IPS DF 4.7 (cell line): ENCODE results near the gene GFRA3.
A peak's percentile ranks its signal among the peaks of the same experiment; 100 is the strongest.
"Not testable (repeated sequence)": the region's sequence is repeated elsewhere in the genome, so short reads cannot be mapped to it uniquely, and the experiment has no call there.

Source experiments
- DNase-seq: peaks from one replicate; pipeline ENCODE4 v3.0.0-alpha.2; 2013; ENCODE audit warnings: low spot score; ENCODE audit errors: extremely low read depth

GFRA3 gene, protein sequence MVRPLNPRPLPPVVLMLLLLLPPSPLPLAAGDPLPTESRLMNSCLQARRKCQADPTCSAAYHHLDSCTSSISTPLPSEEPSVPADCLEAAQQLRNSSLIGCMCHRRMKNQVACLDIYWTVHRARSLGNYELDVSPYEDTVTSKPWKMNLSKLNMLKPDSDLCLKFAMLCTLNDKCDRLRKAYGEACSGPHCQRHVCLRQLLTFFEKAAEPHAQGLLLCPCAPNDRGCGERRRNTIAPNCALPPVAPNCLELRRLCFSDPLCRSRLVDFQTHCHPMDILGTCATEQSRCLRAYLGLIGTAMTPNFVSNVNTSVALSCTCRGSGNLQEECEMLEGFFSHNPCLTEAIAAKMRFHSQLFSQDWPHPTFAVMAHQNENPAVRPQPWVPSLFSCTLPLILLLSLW

DNA sequence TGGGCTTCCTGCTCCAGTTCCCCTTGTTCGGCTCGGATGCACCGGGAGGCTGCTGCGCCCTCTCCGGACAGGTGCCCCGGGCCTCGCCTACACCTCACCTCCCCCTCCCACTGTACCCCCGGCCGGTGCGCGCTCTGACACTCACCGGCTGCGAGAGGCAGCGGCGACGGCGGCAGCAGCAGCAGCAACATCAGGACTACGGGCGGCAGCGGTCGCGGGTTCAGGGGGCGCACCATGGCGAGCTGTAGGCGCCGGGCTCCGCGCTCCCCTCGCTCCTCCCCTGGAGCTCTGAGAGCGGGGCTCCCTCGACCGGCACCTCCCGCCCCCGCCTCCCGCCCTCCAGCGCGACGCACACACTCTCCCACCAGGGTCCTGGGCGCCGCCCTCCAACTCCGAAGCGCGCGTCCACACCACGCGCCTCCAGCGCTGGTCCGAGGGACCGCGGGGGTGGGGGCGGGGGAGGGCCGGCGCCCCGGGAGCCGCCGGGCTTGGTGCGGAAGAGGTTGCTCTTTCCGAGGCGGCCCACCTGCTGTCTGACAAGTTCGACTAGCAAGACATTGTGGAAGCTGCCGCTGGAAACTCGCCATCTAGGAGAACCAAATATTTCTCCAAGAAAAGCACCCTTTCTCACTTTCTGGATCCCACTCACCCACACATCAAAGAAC lies at the start of gene GFRA3:
Gene GFRA3, minus strand, starts transcription at position 433 of the 665 bp plus-strand sequence. Its CDS starts 197 bp downstream, at position 236.
- no peak for DNase-seq

DNA sequence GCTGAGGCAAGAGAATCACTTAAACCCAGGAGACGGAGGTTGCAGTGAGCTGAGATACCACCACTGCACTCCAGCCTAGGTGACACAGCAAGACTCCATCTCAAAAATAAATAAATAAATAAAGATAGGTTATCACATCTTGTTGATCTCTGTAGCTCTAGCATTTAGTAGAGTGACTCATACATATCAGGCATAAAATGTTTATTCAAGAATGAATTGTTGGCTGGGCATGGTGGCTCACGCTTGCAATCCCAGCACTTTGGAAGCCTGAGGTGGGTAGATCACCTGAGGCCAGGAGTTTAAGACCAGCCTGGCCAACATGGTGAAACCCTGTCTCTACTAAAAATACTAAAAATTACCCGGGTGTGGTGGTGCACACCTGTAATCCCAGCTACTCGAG lies 43.8 kb upstream of the GFRA3 start:
- DNase-seq, result not testable (repeated sequence)

DNA sequence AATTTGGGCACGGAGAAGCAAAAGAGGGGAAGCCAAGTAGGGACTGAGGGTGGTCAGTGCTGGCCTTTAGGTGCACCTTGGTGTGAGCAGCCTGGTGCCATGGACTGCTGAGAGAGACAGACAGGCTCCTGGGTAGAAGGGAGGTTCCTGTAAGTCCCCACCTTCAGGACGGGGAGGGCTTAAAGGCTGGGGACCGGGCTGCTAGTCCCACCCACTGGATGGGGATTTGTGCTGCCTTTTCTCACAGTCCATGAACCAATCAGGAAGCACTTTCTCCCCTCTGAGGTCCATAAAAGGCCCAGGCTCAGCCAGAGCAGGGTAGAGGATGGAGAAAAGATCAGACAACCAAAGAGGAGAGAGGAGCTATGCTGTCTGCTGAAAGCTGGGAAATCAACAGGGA lies 41.9 kb upstream of the GFRA3 start:
- DNase-seq, result no peak

DNA sequence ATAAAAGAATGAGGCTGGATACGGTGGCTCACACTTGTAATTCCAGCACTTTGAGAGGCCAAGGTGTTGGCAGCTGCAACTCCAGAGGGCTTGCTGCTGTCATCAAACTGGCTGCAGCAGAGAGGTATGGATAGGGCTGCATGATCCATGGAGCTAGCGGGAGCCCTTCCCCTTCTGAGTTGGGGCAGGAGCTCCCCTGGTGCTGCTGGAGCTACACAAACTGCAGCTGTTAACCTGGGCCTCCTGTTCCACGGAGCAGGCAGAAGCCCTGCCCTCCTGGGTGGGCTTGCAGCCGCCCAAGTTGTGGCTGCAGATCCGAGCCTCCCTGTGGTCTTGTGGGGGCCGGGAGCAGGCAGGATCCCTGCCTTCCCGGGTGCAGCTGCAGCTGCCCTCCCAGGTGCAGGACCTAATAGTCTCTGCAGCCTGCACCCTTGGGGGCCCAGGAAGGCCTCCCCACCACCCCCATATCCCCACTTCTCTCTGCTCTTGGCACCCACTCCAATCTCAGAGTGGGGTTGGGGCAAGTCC lies 41.4 kb upstream of the GFRA3 start:
- DNase-seq, result no peak

DNA sequence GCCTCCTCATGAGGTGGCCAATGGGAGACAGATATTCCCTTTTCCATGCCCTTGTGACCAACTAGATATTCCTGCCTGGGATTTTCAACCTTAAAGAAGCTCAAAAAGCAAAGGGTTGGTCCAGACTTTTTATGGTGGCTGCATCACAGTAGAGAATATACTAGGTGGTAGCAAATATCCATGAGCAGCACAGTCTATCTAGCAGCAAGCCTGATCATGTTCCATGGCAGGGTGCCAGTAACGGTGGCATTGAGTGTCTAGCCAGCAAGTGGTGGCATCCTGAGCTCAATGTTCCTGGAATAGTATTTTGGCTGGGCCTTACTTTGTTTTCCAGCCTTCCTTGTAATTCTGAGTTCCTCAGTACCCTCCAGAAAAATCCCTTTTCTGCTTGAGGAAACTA lies 31.4 kb upstream of the GFRA3 start:
- no peak for DNase-seq

DNA sequence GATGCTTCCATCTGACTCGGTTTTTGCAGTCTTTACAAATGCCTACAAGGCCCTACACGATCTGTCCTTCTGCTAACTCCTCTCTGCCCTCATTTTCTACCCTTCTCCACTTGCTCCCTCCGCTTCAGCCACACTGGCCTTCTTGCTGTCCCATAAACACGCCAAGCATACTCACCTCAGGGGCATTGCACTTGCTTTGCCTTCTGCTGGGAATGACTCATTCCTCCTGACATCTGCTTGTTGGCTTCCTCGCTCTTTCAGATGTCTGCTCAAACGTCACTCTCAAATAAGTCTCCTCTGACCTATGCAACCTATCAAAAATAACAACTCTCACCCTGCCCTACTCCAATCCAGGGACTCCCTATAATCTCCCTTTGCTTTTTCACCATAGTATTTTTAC lies 29.0 kb upstream of the GFRA3 start:
- DNase-seq, result no peak

DNA sequence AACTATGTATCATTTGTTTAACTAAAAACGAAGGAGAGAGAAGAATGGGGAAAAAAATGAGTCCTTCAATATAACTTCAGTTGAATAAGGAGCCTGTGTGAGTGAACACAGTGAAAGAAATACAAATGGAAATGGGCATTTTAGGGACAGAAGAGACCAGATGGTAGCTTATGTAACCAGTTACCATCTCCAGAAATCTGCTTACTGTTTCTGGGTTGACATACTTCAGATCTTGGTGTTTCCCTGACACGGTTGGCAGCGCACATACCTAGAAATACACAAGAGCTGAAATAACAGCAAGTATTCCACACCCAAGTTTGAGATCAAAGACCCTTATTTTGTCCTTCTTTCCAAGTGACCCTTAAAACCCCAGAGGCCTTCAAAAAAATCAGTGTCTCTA lies 14.9 kb upstream of the GFRA3 start:
- DNase-seq, result no peak

DNA sequence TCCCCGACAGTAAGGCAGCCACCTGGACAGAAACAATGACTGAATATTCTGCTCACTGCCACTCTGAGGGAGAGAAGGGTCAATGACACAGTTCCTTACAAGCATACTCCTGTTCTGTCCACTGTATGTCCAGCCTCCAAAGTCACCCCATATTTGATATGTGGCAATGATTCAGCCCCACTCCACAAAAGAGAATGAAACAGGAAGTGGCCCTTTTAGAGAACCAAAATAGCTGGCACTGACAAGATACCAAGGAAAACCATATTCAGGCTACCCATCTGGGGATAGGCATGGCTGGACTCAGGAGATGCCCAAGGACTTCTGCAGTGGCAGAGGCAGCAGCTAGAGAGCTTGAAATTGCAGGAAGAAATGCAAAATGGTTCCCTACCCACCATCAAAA lies 12.8 kb upstream of the GFRA3 start:
- DNase-seq, result no peak

DNA sequence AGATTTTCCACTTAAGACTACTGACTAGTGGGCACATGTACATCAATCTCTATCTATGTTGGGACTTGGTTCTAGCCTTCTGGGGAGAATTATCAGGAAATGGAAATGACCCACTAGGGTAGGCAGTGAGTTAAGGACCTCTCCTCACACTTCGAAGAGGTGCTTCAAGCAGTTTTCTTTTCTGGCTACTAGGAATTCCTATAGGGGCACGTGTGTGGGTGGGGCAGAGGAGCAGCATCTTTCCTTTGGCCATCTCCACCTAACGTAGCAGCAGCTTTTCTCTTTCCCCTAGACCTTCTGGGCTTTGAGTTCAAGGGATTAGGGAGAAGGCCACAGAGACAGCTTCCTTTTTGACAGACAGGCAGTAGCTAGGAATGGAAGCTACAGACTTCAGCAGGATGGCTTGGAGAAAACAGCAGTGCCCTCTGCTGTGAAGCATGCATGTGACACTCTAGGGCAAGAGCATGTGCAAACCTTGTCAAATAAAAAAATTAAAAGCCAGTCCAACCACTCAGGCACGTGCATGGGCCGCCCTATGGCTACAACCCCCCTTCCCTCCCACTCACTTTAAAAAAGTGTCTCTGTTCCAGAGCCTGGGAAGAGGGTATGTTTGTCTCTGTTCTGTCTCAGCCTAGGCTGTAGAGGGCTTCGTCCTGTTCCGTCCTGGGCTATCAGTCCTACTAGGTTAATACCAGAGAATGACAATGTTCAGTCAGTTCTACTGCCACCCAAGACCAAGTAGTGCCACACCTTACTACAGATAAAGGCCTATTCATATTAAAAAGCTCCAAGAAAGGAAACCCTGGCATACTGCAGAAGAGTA lies 8.7 kb upstream of the GFRA3 start:
- peak; percentile 16 for DNase-seq

DNA sequence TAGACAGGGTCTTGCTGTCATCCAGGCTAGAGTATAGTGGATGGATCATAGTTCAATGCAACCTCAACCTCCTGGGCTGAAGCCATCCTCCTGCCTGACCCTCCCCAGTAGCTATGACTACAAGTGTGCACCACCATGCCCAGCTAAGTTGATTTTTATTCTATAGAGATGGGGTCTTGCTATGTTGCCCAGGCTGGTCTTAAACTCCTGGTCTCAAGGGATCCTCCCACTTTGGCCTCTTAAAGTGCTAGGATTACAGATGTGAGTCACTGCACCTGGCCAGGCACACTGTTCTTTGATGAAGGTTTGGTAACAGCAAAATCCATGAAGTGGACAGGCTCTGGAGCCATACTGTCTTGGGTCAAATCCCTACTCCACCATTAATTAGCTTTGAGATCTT lies 6.5 kb upstream of the GFRA3 start:
- DNase-seq, result no peak

DNA sequence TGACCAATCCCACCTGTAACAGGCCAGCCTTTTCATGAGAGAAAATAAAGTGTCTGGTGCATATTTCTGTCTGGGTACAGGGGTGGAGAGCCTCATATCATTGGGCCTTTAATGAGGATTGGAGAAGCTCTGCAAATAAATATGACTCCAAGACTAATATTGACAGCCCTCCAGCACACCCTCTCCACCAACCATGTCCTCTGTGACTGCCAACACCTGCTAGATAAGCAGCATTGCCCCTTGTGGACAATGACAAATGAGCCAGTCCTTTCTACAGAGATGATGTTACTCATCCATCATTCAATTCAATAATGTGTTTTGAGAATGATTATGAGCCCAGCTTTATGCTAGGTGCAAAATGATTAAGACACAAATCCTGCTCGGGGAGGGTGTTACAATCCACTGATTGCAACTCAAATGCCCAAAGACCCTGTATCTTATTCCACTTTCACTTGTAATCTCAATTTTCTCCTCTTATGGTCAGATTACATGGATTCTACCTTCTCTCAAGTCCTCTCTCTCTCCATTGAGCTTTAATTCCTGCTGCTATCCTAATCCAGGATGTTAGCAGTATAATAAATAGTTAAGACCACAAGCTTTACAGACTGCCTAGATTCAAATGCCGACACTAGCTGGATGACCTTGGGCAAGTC lies 2.1 kb upstream of the GFRA3 start:
- DNase-seq, result no peak

DNA sequence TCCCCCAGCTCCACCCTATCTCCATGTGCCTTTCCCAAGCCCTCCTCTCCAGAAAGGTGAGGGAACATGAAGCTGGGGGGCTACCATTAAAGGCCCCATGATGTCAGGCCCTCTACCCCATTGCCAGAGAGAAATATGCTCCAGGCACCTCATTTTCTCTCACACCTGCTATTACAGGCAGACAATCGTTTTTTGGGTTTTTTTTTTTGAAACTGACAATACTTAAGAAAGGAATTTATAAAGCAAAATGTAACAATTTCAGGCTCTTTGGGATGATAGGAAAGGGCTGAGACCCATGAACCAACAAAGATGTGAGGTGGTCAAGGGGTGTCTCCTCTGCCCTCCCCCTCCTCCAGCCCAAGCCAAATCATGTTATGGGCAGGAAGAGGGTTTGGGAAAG lies 1.5 kb upstream of the GFRA3 start:
- DNase-seq, result no peak

DNA sequence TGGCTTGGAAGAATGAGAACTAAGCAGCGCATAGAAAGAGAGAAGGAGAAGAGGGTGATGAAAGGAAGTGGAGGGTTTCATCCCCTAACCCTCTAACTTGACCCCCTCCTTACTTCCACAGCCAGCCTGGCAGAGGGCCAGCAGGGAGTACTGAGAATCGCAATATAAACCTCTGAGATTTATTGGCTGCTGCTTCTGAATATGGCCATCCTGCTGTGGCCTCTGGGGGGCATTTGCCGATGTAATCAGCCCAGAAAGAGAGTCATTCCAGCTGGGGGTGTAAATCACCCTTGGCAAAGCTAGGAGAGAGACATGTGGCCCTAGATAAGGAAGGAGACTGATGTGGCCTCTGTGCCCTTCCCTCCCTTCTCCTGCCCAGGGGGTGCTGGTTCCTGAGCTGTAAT lies 960 bp upstream of the GFRA3 start:
- DNase-seq, result no peak

DNA sequence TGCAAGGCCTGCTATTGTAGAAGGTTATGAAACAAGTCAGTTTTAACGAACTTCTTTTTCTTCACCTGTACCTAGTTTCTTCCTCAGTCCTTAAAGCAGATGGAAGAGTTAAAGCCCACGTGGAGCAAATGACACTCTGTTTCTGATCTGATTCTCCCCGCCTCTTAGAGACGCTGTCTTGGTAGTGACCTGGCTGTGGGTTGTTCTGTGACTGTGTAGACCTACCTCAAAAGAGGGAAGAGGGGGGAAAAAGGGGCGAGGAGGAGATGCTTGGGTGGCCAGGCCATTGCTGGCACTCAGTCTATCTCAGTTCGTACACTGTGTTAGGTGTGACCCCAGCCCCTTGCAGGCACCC lies 610 bp downstream of the GFRA3 start:
- DNase-seq, result no peak

DNA sequence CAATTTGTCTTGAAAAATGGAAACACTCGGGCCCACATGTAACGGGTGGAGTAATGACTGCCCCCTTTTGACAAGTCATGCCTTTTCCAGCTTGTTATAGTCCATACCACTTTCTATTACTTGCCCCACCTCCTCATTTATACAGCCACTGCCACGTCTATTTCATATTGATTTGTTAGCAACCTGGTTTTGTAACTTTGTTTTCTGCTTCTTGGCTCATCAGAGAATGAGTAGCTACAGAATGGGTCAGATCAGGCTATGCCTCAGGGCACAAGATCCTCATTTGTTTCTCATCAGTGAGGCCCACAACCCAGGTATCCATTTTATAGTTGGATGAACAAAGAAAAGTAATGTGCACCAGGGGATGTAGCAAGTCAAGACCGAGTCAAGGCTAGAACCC lies 1.7 kb downstream of the GFRA3 start:
- DNase-seq, result no peak

DNA sequence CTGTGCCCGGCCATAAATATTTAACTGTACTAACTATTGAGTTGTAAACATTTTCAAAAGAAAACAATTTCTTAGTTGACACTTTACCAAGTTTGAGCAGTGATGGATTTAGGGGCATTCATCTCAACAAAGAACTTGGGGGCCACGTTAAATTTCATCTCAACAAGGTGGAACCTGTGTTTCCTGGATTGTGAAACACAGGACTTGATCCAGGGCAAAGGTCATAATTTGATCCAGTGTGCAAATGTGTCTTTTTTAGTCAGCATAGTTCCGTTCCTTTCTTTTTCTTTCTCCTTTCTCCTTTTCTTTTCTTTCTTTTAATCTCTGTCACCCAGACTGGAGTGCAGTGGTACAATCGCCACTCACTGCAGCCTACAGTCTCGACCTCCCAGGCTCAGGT lies 3.1 kb downstream of the GFRA3 start:
- DNase-seq, result no peak

DNA sequence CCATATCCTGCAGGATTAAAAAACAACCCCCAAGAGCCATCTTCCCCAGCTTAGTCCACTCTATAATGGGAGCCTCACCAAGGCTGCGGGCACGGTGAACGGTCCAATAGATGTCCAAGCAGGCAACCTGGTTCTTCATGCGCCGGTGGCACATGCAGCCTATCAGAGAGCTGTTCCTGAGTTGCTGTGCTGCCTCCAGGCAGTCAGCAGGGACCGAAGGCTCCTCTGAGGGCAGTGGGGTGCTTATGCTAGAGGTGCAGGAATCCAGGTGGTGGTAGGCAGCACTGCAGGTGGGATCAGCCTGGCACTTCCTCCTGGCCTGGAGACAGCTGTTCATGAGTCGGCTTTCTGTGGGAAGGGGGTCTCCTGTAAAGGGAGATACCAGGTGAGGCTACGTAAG lies 10.2 kb downstream of the GFRA3 start:
- DNase-seq, result no peak

DNA sequence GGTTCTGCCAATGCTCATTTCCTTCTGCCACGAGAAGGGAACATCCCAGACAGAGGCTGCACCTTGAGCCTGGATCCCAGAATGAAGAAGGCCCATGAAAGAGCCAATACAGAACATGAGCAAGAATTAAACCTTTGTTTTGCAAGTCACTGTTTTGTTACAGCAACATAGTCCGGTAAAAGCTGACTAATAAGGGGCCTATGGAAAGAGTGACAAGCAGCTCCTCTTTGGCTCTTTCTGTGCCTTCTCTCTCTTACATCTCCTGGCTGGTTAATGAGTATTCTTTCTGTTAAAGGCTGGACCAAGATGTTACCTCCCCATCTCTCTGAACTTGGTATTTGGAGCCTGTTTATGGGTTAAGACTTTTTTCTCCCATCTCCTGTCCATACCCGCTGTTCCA lies 10.8 kb downstream of the GFRA3 start:
- no peak for DNase-seq

DNA sequence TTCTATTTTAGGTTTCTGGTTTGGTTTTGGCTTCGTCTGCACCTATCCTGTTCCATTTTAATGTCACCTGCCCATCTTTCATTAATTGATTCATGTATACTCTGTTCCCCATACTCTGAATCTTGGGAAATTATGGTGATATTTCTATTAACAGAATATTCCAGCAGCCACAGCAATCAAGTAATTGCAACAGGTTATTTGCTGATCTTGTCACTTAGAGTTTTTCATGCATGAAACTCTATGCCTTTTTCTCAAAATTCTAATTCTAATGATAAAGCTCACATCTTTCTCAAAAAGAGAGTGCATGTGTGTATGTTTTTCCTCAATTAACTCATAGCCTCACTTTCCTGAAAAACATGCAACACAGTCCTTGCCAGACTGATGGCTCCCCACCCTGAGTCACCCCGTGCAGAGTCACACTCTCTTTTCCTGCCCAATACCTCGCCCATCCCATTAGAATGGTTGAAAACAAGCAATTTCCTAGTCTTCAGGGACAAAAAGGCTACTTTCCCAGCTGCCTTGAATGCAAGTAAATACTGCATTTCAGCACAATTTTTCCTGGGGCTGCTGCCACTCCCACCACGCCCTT lies 15.6 kb downstream of the GFRA3 start:
- no peak for DNase-seq

DNA sequence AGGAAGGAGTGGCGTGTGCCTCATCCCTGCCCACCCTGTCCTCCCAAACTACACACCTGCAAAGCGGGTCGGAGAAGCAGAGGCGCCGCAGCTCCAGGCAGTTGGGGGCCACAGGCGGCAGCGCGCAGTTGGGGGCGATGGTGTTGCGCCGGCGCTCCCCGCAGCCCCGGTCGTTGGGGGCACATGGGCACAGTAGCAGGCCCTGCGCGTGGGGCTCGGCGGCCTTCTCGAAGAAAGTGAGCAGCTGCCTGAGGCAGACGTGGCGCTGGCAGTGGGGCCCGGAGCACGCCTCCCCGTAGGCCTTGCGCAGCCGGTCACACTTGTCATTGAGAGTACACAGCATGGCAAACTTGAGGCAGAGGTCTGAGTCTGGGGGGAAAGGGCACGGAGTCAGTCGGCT lies 16.8 kb downstream of the GFRA3 start:
- no peak for DNase-seq

DNA sequence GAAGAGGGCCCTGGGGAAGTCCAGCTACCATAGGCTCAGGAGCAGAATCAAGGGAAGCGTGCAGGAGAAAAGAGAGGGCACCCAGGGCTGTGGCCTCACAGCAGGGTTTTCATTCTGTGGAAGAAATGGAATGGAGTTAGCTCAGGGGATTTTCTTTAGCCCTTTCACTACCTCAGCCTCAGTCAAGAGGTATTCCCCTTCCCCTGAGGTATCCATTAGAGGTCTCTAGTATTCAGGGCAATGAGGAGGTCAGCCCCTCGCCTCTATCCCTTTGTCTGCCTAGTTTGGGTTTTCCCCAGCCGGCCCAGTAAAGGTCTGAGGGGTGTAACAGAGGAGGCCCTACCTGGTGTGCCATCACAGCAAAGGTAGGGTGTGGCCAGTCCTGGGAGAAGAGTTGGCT lies 21.5 kb downstream of the GFRA3 start:
- no peak for DNase-seq
